ENCODE results near the gene ADGRL3.

Gene ADGRL3

GRCh38 chr4:61308033-61308432 is 107.9 kb downstream of the ADGRL3 start:
- Histone ChIP-seq H4K20me1 (ENCODE audit: insufficient read depth, low read length) (no peaks in the 10 kb centered on the region), H3K9me2 (ENCODE audit: low read depth, low read length) (no peaks in the 10 kb centered on the region; the same call in 1 of the 2 replicates), H3K79me2 (ENCODE audit: insufficient read depth, low read length) (no peaks in the 10 kb centered on the region), H3K9ac (ENCODE audit: low read length) (no peak overlapping the region), H3K27me3 (ENCODE audit: insufficient read depth, low read length) (no peaks in the 10 kb centered on the region), H3K4me3 (ENCODE audit: low read depth, low read length, poor library complexity, severe bottlenecking) (no peak overlapping the region), H3K9me3 (ENCODE audit: low read length) (no peaks in the 10 kb centered on the region), H3K36me3 (ENCODE audit: insufficient read depth, low read length) (no peaks in the 10 kb centered on the region), H3K27ac (ENCODE audit: low read depth, low read length, poor library complexity, severe bottlenecking) (no peak overlapping the region), H2AFZ (ENCODE audit: low read length) (no peak overlapping the region), H3K4me1 (ENCODE audit: insufficient read depth, low read length, severe bottlenecking) (no peaks in the 10 kb centered on the region), H3F3A (ENCODE audit: insufficient read depth, low read length) (no peaks in the 10 kb centered on the region), H3K4me2 (ENCODE audit: low read length) (no peak overlapping the region)
- TF ChIP-seq CTCF (IDR thresholded peaks at IDR 0.05; ENCODE audit: low read length) (no peak), EZH2 (IDR thresholded peaks at IDR 0.05; ENCODE audit: borderline replicate concordance, low read length) (no peak)

DNA sequence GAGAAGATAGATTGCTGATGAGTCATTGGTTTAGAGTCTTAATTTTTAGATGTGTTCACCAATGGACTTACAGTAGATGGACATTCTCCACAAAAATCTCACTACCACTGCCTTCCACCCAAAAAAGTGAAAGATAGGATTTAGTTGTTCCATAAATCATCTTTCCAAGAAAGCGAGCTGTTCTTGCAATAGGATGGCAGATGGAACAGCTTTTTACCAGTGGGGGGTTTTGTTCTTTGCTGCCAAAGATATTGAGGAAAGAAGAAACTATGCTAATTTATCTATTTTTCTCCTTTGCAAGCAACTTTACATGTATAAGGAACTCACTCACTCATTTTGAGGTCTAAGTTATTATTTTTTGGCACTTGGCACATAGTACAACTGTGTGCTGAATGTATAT is 109.5 kb downstream of the ADGRL3 start:
- Histone ChIP-seq H4K20me1 (ENCODE audit: insufficient read depth, low read length) (no peaks in the 10 kb centered on the region), H3F3A (ENCODE audit: insufficient read depth, low read length) (no peaks in the 10 kb centered on the region), H3K4me2 (ENCODE audit: low read length) (no peak overlapping the region), H3K9me2 (ENCODE audit: low read depth, low read length) (no peaks in the 10 kb centered on the region; the same call in 1 of the 2 replicates), H3K4me3 (ENCODE audit: low read depth, low read length, poor library complexity, severe bottlenecking) (no peak overlapping the region), H3K27me3 (ENCODE audit: insufficient read depth, low read length) (no peaks in the 10 kb centered on the region), H2AFZ (ENCODE audit: low read length) (no peak overlapping the region), H3K27ac (ENCODE audit: low read depth, low read length, poor library complexity, severe bottlenecking) (no peak overlapping the region), H3K9me3 (ENCODE audit: low read length) (no peaks in the 10 kb centered on the region), H3K79me2 (ENCODE audit: insufficient read depth, low read length) (no peaks in the 10 kb centered on the region), H3K36me3 (ENCODE audit: insufficient read depth, low read length) (no peaks in the 10 kb centered on the region), H3K4me1 (ENCODE audit: insufficient read depth, low read length, severe bottlenecking) (no peaks in the 10 kb centered on the region), H3K9ac (ENCODE audit: low read length) (no peak overlapping the region)
- no peak for TF ChIP-seq CTCF (IDR thresholded peaks at IDR 0.05; ENCODE audit: low read length)
- TF ChIP-seq EZH2 (IDR thresholded peaks at IDR 0.05; ENCODE audit: borderline replicate concordance, low read length) = no peak

DNA sequence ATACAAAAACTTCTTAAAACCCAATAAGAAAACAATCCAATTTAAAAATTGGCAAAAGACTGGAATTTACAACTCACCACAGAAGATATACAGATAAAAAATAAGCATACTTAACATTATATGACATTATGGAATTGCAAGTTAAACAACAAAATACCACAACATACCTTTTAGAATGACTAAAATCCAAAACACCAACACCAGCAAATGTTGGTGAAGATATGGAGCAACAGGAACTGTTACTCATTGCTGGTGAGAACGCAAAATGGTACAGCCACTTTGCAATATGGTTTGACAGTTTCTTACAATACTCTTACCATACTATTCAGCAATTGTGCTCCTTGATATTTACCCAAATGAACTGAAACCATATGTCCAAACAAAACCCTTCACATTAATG is 112.4 kb downstream of the ADGRL3 start:
- no peak for TF ChIP-seq EZH2 (IDR thresholded peaks at IDR 0.05; ENCODE audit: borderline replicate concordance, low read length)
- TF ChIP-seq CTCF (IDR thresholded peaks at IDR 0.05; ENCODE audit: low read length) = no peak
- Histone ChIP-seq H4K20me1 (ENCODE audit: insufficient read depth, low read length) (no peaks in the 10 kb centered on the region), H3K27ac (ENCODE audit: low read depth, low read length, poor library complexity, severe bottlenecking) (no peak overlapping the region), H3K9ac (ENCODE audit: low read length) (no peak overlapping the region), H3K27me3 (ENCODE audit: insufficient read depth, low read length) (no peaks in the 10 kb centered on the region), H3K9me2 (ENCODE audit: low read depth, low read length) (no peaks in the 10 kb centered on the region; the same call in 1 of the 2 replicates), H3K79me2 (ENCODE audit: insufficient read depth, low read length) (no peaks in the 10 kb centered on the region), H3K36me3 (ENCODE audit: insufficient read depth, low read length) (no peaks in the 10 kb centered on the region), H3K9me3 (ENCODE audit: low read length) (no peaks in the 10 kb centered on the region), H3K4me2 (ENCODE audit: low read length) (no peak overlapping the region), H3K4me1 (ENCODE audit: insufficient read depth, low read length, severe bottlenecking) (no peaks in the 10 kb centered on the region), H2AFZ (ENCODE audit: low read length) (no peak overlapping the region), H3F3A (ENCODE audit: insufficient read depth, low read length) (no peaks in the 10 kb centered on the region), H3K4me3 (ENCODE audit: low read depth, low read length, poor library complexity, severe bottlenecking) (no peak overlapping the region)

Measured in OCI-LY1 (cell line).